CD8-positive, alpha-beta memory T cell (primary cell): ENCODE measurements around the gene GDPD5. TPM values are rescaled to one million over a fixed set of nuclear protein-coding genes. Genes with fewer than 3 reads are reported as not detected.
A peak's percentile ranks its signal among the peaks of the same experiment; 100 is the strongest.

Experiments
- CTCF ChIA-PET: fragments of 350-600 bp; sonication (Branson Sonifier 250); formaldehyde crosslinking; loops from one replicate; lab custom pipeline; 2021; ENCODE audit warnings: antibody characterized with exemption; lab: Charles Lee
- POLR2A ChIA-PET: fragments of 350-600 bp; sonication (Branson Sonifier 250); formaldehyde crosslinking; loops from one replicate; lab custom pipeline; 2021; ENCODE audit warnings: antibody characterized with exemption; lab: Charles Lee
- DNase-seq, 5 donors: peaks; one replicate each; pipeline versions ENCODE4 v3.0.0 to v3.0.0-alpha.2; 2020 to 2022; ENCODE audit warnings: mixed read lengths in 1 of 5
- H3K27ac ChIP-seq: one replicate; pipeline ENCODE4 v1.7.0; 2013; ENCODE audit warnings: low read depth, mild to moderate bottlenecking, low read length, moderate library complexity
- H3K27me3 ChIP-seq: 2 replicates; pipeline ENCODE4 v1.7.0; 2013; ENCODE audit warnings: low read length, mild to moderate bottlenecking; ENCODE audit not compliant: insufficient read depth, poor library complexity, severe bottlenecking
- H3K36me3 ChIP-seq: 2 replicates; pipeline ENCODE4 v1.7.0; 2013; ENCODE audit warnings: mild to moderate bottlenecking, low read length, moderate library complexity; ENCODE audit not compliant: insufficient read depth
- H3K4me1 ChIP-seq: 2 replicates; pipeline ENCODE4 v1.7.0; 2013; ENCODE audit warnings: mild to moderate bottlenecking, low read length, moderate library complexity; ENCODE audit not compliant: insufficient read depth
- H3K4me3 ChIP-seq: 2 replicates; pipeline ENCODE4 v1.7.0; 2013; ENCODE audit warnings: mild to moderate bottlenecking, low read length
- H3K9me3 ChIP-seq: 2 replicates; pipeline ENCODE4 v1.7.0; 2013; ENCODE audit warnings: mild to moderate bottlenecking, low read length
- H3K27ac Mint-ChIP-seq, 8 donors: one replicate each; pipeline ENCODE4 v1.8.0; 2020 to 2021; ENCODE audit warnings: mixed read lengths in 8 of 8, mild to moderate bottlenecking in 6 of 8, inconsistent platforms in 3 of 8, moderate library complexity in 3 of 8
- H3K27me3 Mint-ChIP-seq, 2 donors: one replicate each; pipeline ENCODE4 v1.8.0; 2020 to 2021; ENCODE audit warnings: mixed read lengths in 2 of 2, mild to moderate bottlenecking in 1 of 2, moderate library complexity in 1 of 2
- H3K36me3 Mint-ChIP-seq, 3 donors: one replicate each; pipeline ENCODE4 v1.8.0; 2020 to 2021; ENCODE audit warnings: mixed read lengths in 3 of 3, inconsistent platforms in 1 of 3, mild to moderate bottlenecking in 1 of 3
- H3K4me1 Mint-ChIP-seq, 3 donors: one replicate each; pipeline ENCODE4 v1.8.0; 2020 to 2021; ENCODE audit warnings: mixed read lengths in 3 of 3, inconsistent platforms in 1 of 3, mild to moderate bottlenecking in 1 of 3
- H3K4me3 Mint-ChIP-seq, 7 donors: one replicate each; pipeline ENCODE4 v1.8.0; 2020 to 2021; ENCODE audit warnings: mixed read lengths in 7 of 7, mild to moderate bottlenecking in 6 of 7, moderate library complexity in 4 of 7, inconsistent platforms in 2 of 7
- H3K9me3 Mint-ChIP-seq, 5 donors: one replicate each; pipeline ENCODE4 v1.8.0; 2020 to 2022; ENCODE audit warnings: mixed read lengths in 5 of 5, mild to moderate bottlenecking in 3 of 5, moderate library complexity in 2 of 5, inconsistent platforms in 1 of 5
- polyA plus RNA-seq: library from polyadenylated mRNA; unstranded; fragments of 300-500 nt; fragmentation: Illumina TruSeq; gene quantifications from one replicate; pipeline ENCODE4 v1.2.3, GENCODE V29; 2021
- total RNA-seq, 2 experiments: library from RNA; stranded (reverse); gene quantifications; one replicate each; pipeline ENCODE4 v1.2.3, GENCODE V29; 2021

GDPD5 gene, protein sequence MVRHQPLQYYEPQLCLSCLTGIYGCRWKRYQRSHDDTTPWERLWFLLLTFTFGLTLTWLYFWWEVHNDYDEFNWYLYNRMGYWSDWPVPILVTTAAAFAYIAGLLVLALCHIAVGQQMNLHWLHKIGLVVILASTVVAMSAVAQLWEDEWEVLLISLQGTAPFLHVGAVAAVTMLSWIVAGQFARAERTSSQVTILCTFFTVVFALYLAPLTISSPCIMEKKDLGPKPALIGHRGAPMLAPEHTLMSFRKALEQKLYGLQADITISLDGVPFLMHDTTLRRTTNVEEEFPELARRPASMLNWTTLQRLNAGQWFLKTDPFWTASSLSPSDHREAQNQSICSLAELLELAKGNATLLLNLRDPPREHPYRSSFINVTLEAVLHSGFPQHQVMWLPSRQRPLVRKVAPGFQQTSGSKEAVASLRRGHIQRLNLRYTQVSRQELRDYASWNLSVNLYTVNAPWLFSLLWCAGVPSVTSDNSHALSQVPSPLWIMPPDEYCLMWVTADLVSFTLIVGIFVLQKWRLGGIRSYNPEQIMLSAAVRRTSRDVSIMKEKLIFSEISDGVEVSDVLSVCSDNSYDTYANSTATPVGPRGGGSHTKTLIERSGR
- 1 to 10 TPM; 8.9 to 9.1 TPM for total RNA-seq
- 10.4 TPM for polyA plus RNA-seq

DNA sequence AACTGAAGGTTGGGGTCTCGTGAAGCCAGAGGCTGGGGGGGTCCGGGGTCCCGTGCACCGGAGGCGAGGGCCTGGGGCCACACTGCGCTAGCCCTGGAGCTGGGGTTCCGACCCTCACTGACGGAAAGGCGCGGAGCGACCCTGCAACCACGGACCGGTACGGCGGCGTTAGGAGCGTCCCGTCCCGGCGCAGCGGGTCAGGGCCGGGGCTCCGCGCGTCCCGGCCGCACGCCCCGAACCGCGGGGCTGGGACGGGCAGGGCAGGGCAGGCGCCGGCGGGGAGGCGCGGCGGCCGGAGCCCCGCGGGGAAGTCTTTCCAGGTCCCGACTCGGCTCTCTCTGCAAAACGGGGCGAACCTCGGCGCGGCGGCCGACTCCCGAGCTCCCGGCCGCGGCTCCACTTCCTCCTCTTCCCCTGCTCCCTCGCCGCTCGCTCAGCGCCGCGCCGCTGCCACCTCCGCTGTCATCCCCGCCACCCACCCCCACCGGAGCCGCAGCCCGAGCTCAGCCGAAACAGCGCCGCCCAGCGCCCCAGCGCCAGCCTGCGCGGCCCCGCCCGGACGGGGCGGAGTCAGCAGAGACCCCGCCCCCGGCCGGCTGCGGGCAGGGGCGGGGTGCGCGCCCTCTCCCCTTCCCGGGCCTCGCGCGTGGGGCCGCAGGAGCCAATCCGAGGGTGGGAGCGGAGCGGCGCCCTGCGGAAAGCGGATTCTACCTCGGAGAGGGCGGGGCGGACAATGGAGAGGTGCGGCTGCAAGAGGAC is at the start of gene GDPD5:
Gene GDPD5 (minus strand): TSS at position 509 of the 759 bp plus-strand sequence. CDS start 48,206 bp downstream, outside the sequence.
- peak; percentile 77 to 89 (median 86) for DNase-seq
- ChIA-PET CTCF (interaction anchor here (0.7 to 17.2 kb wide), 9 partner anchors 9 to 250 kb away, joined by 3 to 212 read pairs (median 4); no protein-coding TSS in a partner anchor), POLR2A (interaction anchor here (0.6 to 1.4 kb wide), 2 partner anchors 50 to 125 kb away, joined by 3 to 8 read pairs; no protein-coding TSS in a partner anchor)
- peaks cover 0 to 1% (median 0%) of the 10 kb centered on the region in 3 donors for H3K36me3 Mint-ChIP-seq
- peak within 1 kb of the TSS in 7 of 8 donors; percentile 34 to 95 (median 79) for H3K27ac Mint-ChIP-seq
- peak within 1 kb of the TSS; percentile 63 for H3K4me3 ChIP-seq
- H3K27ac ChIP-seq, result peak within 1 kb of the TSS; percentile 31
- H3K36me3 ChIP-seq, result no peaks in the 10 kb centered on the region
- H3K4me1 Mint-ChIP-seq, result peaks cover 29 to 49% (median 39%) of the 10 kb centered on the region in 3 donors
- H3K9me3 ChIP-seq, result no peaks in the 10 kb centered on the region
- H3K9me3 Mint-ChIP-seq, result no peaks in the 10 kb centered on the region
- peaks cover 25% of the 10 kb centered on the region for H3K4me1 ChIP-seq
- peaks cover 0 to 3% of the 10 kb centered on the region in 2 donors for H3K27me3 Mint-ChIP-seq
- H3K27me3 ChIP-seq, result no peaks in the 10 kb centered on the region
- peak within 1 kb of the TSS; percentile 87 to 97 (median 91) for H3K4me3 Mint-ChIP-seq

DNA sequence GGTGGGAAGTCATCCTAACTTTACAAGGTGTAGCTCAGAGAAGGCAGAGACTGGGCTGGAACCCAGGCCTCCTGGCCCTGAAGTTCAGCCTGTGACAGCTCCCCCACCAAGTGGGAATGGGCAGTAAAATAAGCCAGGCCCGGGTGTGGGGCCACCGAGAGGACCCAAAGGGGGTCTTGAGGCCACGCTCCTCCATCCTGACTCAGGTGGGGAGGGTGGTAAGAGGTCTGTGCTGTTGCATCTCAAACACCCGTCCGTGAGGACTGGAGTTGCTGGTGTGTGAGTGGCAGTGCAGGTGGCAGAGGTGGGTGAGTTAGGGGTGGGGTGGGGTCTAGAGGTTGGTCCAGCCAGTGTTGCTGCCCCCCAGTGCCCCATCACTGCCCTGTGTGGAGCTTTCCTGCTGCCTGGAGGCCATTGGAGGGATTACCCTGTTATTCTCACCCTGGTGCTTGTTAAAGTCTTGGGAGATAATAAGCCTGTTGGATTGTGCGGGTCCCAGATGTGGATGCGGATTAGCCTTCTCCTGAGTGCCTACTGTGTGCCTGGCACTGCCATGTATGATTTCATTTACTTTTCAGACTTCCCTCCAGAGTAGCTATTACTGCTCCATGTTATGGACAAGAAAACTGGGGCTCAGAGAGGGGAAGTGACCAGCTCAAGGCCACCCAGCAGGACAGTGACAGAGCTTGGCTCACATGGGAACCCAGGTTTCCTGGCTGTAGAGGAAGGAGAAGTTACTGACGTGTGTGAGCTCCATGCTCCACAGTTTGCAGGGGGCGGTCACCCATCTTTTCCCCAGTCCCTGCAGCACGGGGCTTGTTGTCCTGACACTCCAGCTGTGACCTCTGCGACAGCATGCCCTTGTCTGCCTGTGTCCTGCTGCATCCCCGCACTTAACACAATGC is 49.2 kb upstream of the GDPD5 start:
- H3K9me3 Mint-ChIP-seq, result no peaks in the 10 kb centered on the region
- POLR2A ChIA-PET, result interaction anchor here (1.0 kb wide), 1 partner anchor 189 kb away, joined by 3 read pairs; no protein-coding TSS in a partner anchor
- no peak overlapping the region for H3K27ac Mint-ChIP-seq
- peaks cover 0 to 4% of the 10 kb centered on the region in 2 donors for H3K27me3 Mint-ChIP-seq
- Histone ChIP-seq H3K36me3 (peaks cover 4% of the 10 kb centered on the region), H3K27me3 (no peaks in the 10 kb centered on the region), H3K9me3 (no peaks in the 10 kb centered on the region), H3K4me3 (no peak overlapping the region), H3K27ac (no peak overlapping the region), H3K4me1 (no peaks in the 10 kb centered on the region)
- CTCF ChIA-PET, result interaction anchor here (1.0 to 5.4 kb wide), 6 partner anchors 9 to 130 kb away, joined by 3 to 44 read pairs (median 3); no protein-coding TSS in a partner anchor
- H3K36me3 Mint-ChIP-seq, result peaks cover 0 to 40% (median 6%) of the 10 kb centered on the region in 3 donors
- no peak overlapping the region for H3K4me3 Mint-ChIP-seq
- H3K4me1 Mint-ChIP-seq, result peaks cover 0 to 4% (median 3%) of the 10 kb centered on the region in 3 donors
- DNase-seq, result no peak

DNA sequence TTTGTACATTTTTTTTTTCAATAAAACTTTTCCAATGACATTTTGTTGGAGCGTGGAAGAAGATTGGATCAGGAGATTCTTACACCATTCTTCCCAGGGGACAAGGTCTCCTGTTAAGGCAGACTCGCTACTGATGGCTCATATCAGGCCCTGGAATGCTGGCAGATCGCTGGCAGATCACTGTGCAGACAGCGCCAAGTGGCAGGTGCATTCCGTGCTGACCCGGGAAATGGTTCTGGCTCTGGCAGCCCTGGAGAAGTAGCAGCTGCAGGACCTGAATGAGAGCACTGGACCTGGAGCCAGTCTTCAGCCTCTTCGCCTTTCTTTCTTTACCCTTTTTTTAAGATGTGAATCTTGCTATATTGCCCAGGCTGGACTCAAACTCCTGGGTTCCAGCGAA is 47.0 kb upstream of the GDPD5 start:
- Mint-ChIP-seq H3K4me1 (peaks cover 0 to 6% (median 3%) of the 10 kb centered on the region in 3 donors), H3K27ac (peak overlapping the region in 2 of 8 donors; percentile 19 to 43), H3K36me3 (peaks cover 0 to 60% (median 11%) of the 10 kb centered on the region in 3 donors), H3K9me3 (no peaks in the 10 kb centered on the region), H3K4me3 (no peak overlapping the region), H3K27me3 (no peaks in the 10 kb centered on the region)
- ChIA-PET CTCF (no interaction called here), POLR2A (interaction anchor here (0.8 kb wide), 1 partner anchor 233 kb away, joined by 6 read pairs; no protein-coding TSS in a partner anchor)
- Histone ChIP-seq H3K9me3 (no peaks in the 10 kb centered on the region), H3K27me3 (no peaks in the 10 kb centered on the region), H3K27ac (no peak overlapping the region), H3K36me3 (peaks cover 6% of the 10 kb centered on the region), H3K4me1 (no peaks in the 10 kb centered on the region), H3K4me3 (no peak overlapping the region)
- DNase-seq, result no peak

DNA sequence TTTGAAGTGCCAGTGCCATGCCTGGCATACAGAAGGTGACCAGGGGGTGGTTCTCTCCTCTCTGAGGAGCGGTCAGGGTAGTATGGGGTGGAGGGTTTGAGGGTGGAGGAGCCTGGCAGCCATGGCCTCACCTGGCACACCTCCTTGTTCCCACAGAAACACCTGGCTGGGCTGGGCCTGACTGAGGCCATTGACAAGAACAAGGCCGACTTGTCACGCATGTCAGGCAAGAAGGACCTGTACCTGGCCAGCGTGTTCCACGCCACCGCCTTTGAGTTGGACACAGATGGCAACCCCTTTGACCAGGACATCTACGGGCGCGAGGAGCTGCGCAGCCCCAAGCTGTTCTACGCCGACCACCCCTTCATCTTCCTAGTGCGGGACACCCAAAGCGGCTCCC is 45.9 kb upstream of the GDPD5 start:
- peak overlapping the region in 2 of 8 donors; percentile 11 to 18 for H3K27ac Mint-ChIP-seq
- no peaks in the 10 kb centered on the region for H3K27me3 Mint-ChIP-seq
- peaks cover 6% of the 10 kb centered on the region for H3K36me3 ChIP-seq
- H3K27me3 ChIP-seq, result no peaks in the 10 kb centered on the region
- H3K27ac ChIP-seq, result no peak overlapping the region
- POLR2A ChIA-PET, result no interaction called here
- H3K36me3 Mint-ChIP-seq, result peaks cover 0 to 68% (median 11%) of the 10 kb centered on the region in 3 donors
- H3K9me3 Mint-ChIP-seq, result no peaks in the 10 kb centered on the region
- no peaks in the 10 kb centered on the region for H3K9me3 ChIP-seq
- DNase-seq, result no peak
- CTCF ChIA-PET, result interaction anchor here (1.2 kb wide), 1 partner anchor 9 kb away, joined by 3 read pairs; no protein-coding TSS in a partner anchor
- H3K4me3 Mint-ChIP-seq, result no peak overlapping the region
- no peak overlapping the region for H3K4me3 ChIP-seq
- peaks cover 0 to 9% (median 6%) of the 10 kb centered on the region in 3 donors for H3K4me1 Mint-ChIP-seq
- no peaks in the 10 kb centered on the region for H3K4me1 ChIP-seq

DNA sequence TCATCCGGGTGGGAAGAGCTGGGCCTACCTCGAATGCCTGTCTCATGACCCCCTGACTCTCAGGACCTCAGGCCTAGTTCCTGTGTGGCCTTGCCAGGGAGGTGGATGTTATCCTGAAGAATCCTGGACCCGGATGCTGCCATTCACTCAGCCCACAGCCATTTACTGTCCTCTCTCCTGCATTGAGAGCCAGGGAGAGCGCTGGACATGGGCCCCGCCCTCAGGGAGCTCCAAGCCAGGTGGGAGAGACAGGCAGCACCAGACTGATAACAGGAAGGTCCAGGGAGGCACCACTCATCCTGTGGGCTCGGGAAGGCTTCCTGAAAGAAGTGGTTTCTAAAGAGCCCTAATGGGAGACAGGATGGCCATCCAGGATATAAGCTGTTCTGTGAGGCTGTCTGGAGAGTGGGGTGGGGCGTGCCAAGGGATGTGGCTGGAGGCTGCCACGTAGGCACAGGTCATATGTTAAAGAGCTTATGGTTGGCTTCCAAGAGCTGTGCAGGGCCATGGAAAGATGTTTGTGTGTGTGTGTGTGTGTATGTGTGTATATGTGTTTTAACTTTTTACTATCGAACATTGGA is 44.9 kb upstream of the GDPD5 start:
- Mint-ChIP-seq H3K4me3 (no peak overlapping the region), H3K27ac (peak overlapping the region in 2 of 8 donors; percentile 5 to 29), H3K9me3 (no peaks in the 10 kb centered on the region), H3K27me3 (no peaks in the 10 kb centered on the region), H3K4me1 (peaks cover 5 to 14% (median 8%) of the 10 kb centered on the region in 3 donors), H3K36me3 (peaks cover 0 to 68% (median 11%) of the 10 kb centered on the region in 3 donors)
- Histone ChIP-seq H3K4me1 (peaks cover 6% of the 10 kb centered on the region), H3K9me3 (no peaks in the 10 kb centered on the region), H3K27ac (no peak overlapping the region), H3K4me3 (no peak overlapping the region), H3K27me3 (no peaks in the 10 kb centered on the region), H3K36me3 (peaks cover 6% of the 10 kb centered on the region)
- DNase-seq, result no peak
- CTCF ChIA-PET, result interaction anchor here (1.2 kb wide), 1 partner anchor 8 kb away, joined by 3 read pairs; no protein-coding TSS in a partner anchor
- POLR2A ChIA-PET, result no interaction called here

DNA sequence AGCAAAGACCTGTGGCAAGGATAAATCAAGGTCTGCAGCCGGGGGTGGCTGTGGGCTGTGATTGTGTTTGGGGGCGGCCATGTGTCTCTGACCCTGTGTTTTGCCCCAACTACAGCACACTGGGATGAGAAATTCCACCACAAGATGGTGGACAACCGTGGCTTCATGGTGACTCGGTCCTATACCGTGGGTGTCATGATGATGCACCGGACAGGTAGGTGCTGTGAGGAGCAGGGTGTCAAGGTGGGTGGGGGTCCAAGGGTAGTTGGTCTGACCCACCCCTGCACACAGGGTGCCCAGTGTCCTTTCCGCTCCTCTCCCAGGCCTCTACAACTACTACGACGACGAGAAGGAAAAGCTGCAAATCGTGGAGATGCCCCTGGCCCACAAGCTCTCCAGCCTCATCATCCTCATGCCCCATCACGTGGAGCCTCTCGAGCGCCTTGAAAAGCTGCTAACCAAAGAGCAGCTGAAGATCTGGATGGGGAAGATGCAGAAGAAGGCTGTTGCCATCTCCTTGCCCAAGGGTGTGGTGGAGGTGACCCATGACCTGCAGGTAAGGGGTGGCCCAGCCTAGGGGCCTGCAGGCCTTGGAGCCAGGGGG is 43.0 kb upstream of the GDPD5 start:
- Histone ChIP-seq H3K36me3 (peaks cover 6% of the 10 kb centered on the region), H3K9me3 (no peaks in the 10 kb centered on the region), H3K27ac (no peak overlapping the region), H3K4me1 (peaks cover 7% of the 10 kb centered on the region), H3K27me3 (no peaks in the 10 kb centered on the region), H3K4me3 (no peak overlapping the region)
- Mint-ChIP-seq H3K27me3 (no peaks in the 10 kb centered on the region), H3K9me3 (no peaks in the 10 kb centered on the region), H3K27ac (peak overlapping the region in 1 of 8 donors; percentile 65), H3K36me3 (peaks cover 0 to 65% (median 11%) of the 10 kb centered on the region in 3 donors), H3K4me1 (peaks cover 23 to 32% (median 24%) of the 10 kb centered on the region in 3 donors), H3K4me3 (no peak overlapping the region)
- DNase-seq, result no peak
- CTCF ChIA-PET, result interaction anchor here (5.5 kb wide), 1 partner anchor 7 kb away, joined by 44 read pairs; no protein-coding TSS in a partner anchor
- POLR2A ChIA-PET, result no interaction called here
